SK-N-SH (cell line): ENCODE measurements around the gene SYNGR1.

ENCODE experiments used
- CTCF ChIP-seq: fragments of 200-600 bp; sonication (generic); IDR thresholded peaks from 2 replicates; pipeline ENCODE4 v1.6.1; 2017; ENCODE audit warnings: antibody characterized with exemption, mild to moderate bottlenecking, moderate library complexity
- FOXM1 ChIP-seq: IDR thresholded peaks from 2 replicates; pipeline ENCODE4 v1.4.0; 2012; ENCODE audit warnings: low read depth, mild to moderate bottlenecking
- POLR2AphosphoS5 ChIP-seq: IDR thresholded peaks from 2 replicates; pipeline ENCODE4 v1.6.1; 2012; ENCODE audit warnings: low read depth, low read length
- TAF1 ChIP-seq: IDR thresholded peaks from 2 replicates; pipeline ENCODE4 v1.6.1; 2012; ENCODE audit warnings: low read depth, mild to moderate bottlenecking, low read length, moderate library complexity, borderline replicate concordance

DNA sequence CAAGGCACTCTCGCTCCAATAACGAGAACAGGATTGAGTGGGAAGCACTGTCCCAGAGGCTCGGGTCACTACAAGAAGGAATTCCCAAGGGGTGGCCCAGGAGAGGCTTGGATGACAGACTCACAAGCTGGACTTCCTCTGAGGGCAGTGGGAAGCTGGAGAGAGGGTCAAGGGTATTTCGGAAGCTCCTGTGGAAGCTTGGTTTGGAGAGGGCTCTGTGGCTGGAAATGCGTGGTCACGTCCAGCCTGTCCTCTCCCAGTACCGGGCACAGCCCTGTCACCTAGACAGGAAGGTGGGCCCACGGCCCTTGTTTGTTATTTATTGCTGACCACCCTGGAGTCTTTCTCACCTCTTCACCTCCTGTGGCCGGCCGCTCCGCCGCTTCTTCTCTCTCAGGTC lies 5.3 kb downstream of the SYNGR1 start:
- TF ChIP-seq TAF1 (no peak), POLR2AphosphoS5 (no peak), CTCF (no peak), FOXM1 (no peak)
